Measurements from ENCODE around the gene GGTA1. TPM values are rescaled to one million over a fixed set of nuclear protein-coding genes. Genes with fewer than 3 reads are reported as not detected.

Gene GGTA1
- total and polyA plus RNA-seq, 4 experiments from 2014 or later: not detected

DNA sequence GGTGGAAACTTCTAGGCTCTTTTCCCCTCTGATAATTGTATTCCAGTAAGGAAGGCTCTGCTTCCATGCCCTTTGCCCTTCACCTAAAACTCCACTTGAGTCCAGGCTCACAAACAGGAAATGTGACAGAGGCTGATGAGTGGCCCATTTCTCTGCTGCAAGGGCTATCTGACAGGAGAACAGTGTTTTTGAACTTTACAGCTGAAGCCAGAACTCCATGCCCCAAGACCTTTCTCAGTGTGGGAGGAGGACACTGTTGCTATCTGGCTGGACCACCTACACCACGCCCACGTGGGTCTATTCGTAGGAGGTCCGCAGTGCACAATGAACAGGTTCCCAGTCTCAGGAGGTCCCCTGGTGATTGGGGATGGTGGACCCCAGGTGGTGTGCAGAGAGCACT is 13.6 kb downstream of the GGTA1 start:
- Histone ChIP-seq H3K9me3 (ENCODE audit: control insufficient read depth in 1 of 2, low read length in 2 of 2) (no peaks in the 10 kb centered on the region), H3K4me3 (ENCODE audit: low read length in 2 of 2) (no peak overlapping the region), H3K4me1 (ENCODE audit: insufficient read depth, low read length) (no peaks in the 10 kb centered on the region), H3K27me3 (ENCODE audit: insufficient read depth, low read length) (no peaks in the 10 kb centered on the region), H3K27ac (ENCODE audit: low read depth, low read length) (no peak overlapping the region), H3K36me3 (ENCODE audit: insufficient read depth, low read length) (no peaks in the 10 kb centered on the region)
- H3K36me3 Mint-ChIP-seq: no peaks in the 10 kb centered on the region
- no peaks in the 10 kb centered on the region for H3K9me3 Mint-ChIP-seq
- DNase-seq: no peak
- ChIA-PET CTCF (ENCODE audit: partially characterized antibody) (no interaction called here), POLR2A (ENCODE audit: partially characterized antibody) (no interaction called here)
- no peak overlapping the region for H3K27ac Mint-ChIP-seq
- H3K4me1 Mint-ChIP-seq: no peaks in the 10 kb centered on the region
- H3K4me3 Mint-ChIP-seq: no peak overlapping the region
- peaks cover 0 to 2% of the 10 kb centered on the region in 2 donors for H3K27me3 Mint-ChIP-seq
- intact Hi-C loops (cut with micrococcal nuclease): no loop called here

- ChIA-PET POLR2A (ENCODE audit: partially characterized antibody) (no interaction called here), CTCF (ENCODE audit: partially characterized antibody) (no interaction called here)
- no peaks in the 10 kb centered on the region for H3K36me3 ChIP-seq (ENCODE audit: insufficient read depth, low read length)
- no peaks in the 10 kb centered on the region for H3K9me3 Mint-ChIP-seq
- H3K27ac ChIP-seq (ENCODE audit: low read depth, low read length): no peak overlapping the region
- H3K36me3 Mint-ChIP-seq: no peaks in the 10 kb centered on the region
- H3K4me1 ChIP-seq (ENCODE audit: insufficient read depth, low read length): no peaks in the 10 kb centered on the region
- H3K27me3 ChIP-seq (ENCODE audit: insufficient read depth, low read length): no peaks in the 10 kb centered on the region
- no peak overlapping the region for H3K27ac Mint-ChIP-seq
- H3K4me3 Mint-ChIP-seq: no peak overlapping the region
- H3K27me3 Mint-ChIP-seq: peaks cover 0 to 2% of the 10 kb centered on the region in 2 donors
- H3K4me3 ChIP-seq (ENCODE audit: low read length in 2 of 2): no peak overlapping the region
- DNase-seq: no peak
- no peaks in the 10 kb centered on the region for H3K4me1 Mint-ChIP-seq
- no peaks in the 10 kb centered on the region for H3K9me3 ChIP-seq (ENCODE audit: control insufficient read depth in 1 of 2, low read length in 2 of 2)
- intact Hi-C loops (cut with micrococcal nuclease): no loop called here
Measured at GRCh38 chr9:121485623-121486022, 14.0 kb downstream of the GGTA1 start.

DNA sequence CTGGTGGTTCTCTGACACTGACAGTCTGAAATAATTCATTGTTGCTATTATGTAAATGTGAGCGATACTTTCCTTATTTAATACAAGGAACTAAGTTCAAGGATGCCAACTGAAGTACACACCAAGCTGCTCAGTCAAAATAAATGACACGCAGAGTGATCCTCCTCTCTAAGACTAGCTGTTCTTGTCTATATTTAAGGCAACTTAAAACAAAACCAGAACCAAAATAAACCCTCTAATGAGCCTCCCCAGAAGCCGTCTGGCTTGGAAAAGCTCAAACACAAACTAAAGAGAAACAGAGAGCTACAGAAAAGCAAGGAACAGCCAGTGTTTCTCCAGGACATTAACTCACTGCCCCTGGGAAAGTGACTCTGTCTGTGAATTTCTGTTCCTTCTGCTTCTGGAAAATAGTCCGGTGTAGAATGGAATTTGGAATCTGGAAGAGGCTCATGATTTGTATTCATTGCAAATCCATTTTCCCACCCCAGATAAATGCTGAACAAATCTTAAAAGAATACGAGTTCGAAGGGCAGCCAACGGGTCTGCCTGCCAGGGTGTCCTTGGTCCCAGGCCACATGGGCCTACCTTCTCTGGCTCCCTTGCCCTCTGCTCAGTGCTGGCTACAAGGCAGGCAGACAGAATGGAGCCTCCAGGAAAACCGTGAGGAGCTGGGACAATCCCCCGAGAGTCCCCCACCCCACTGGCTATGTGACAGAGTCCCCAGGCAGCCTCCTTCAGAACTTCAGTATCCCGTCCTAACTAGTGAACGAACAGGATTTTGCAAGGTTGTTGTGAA is 14.8 kb downstream of the GGTA1 start:
- ChIA-PET POLR2A (ENCODE audit: partially characterized antibody) (no interaction called here), CTCF (ENCODE audit: partially characterized antibody) (no interaction called here)
- Histone ChIP-seq H3K27me3 (ENCODE audit: insufficient read depth, low read length) (no peaks in the 10 kb centered on the region), H3K36me3 (ENCODE audit: insufficient read depth, low read length) (no peaks in the 10 kb centered on the region), H3K4me1 (ENCODE audit: insufficient read depth, low read length) (no peaks in the 10 kb centered on the region), H3K4me3 (ENCODE audit: low read length in 2 of 2) (no peak overlapping the region), H3K9me3 (ENCODE audit: control insufficient read depth in 1 of 2, low read length in 2 of 2) (no peaks in the 10 kb centered on the region), H3K27ac (ENCODE audit: low read depth, low read length) (no peak overlapping the region)
- H3K4me1 Mint-ChIP-seq: no peaks in the 10 kb centered on the region
- intact Hi-C loops (cut with micrococcal nuclease): no loop called here
- no peaks in the 10 kb centered on the region for H3K36me3 Mint-ChIP-seq
- H3K4me3 Mint-ChIP-seq: no peak overlapping the region
- no peaks in the 10 kb centered on the region for H3K9me3 Mint-ChIP-seq
- peaks cover 0 to 2% of the 10 kb centered on the region in 2 donors for H3K27me3 Mint-ChIP-seq
- DNase-seq: no peak
- H3K27ac Mint-ChIP-seq: no peak overlapping the region

GRCh38 chr9:121483473-121484031 is 16.1 kb downstream of the GGTA1 start:
- no peaks in the 10 kb centered on the region for H3K9me3 Mint-ChIP-seq
- H3K36me3 ChIP-seq (ENCODE audit: insufficient read depth, low read length): no peaks in the 10 kb centered on the region
- H3K4me3 Mint-ChIP-seq: no peak overlapping the region
- H3K4me3 ChIP-seq (ENCODE audit: low read length in 2 of 2): no peak overlapping the region
- H3K4me1 Mint-ChIP-seq: no peaks in the 10 kb centered on the region
- H3K27me3 Mint-ChIP-seq: peaks cover 0 to 2% of the 10 kb centered on the region in 2 donors
- H3K27ac ChIP-seq (ENCODE audit: low read depth, low read length): no peak overlapping the region
- H3K27me3 ChIP-seq (ENCODE audit: insufficient read depth, low read length): no peaks in the 10 kb centered on the region
- no peaks in the 10 kb centered on the region for H3K36me3 Mint-ChIP-seq
- no peaks in the 10 kb centered on the region for H3K9me3 ChIP-seq (ENCODE audit: control insufficient read depth in 1 of 2, low read length in 2 of 2)
- intact Hi-C loops (cut with micrococcal nuclease): no loop called here
- H3K27ac Mint-ChIP-seq: no peak overlapping the region
- H3K4me1 ChIP-seq (ENCODE audit: insufficient read depth, low read length): no peaks in the 10 kb centered on the region
- POLR2A ChIA-PET (ENCODE audit: partially characterized antibody): no interaction called here
- CTCF ChIA-PET (ENCODE audit: partially characterized antibody): no interaction called here
- DNase-seq: no peak

DNA sequence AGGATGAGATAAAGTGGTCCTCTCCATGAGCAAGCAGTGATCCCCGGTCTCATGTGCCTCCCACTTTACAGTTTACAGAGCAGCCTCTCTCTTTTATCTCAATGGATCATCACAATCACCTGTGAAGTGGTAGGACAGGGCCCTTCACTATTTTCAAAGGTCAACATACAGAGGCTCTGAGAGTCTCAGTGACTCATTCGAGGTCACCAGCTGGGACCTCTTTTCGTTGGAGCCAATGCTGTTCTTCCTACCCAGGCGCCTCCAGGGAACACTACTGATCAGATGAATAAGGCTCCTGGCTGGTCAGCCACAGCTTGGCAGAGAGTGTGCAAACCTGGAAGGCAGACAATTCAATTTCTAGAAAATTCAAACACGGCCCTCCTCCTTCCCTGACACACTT is 16.6 kb downstream of the GGTA1 start:
- Histone ChIP-seq H3K4me3 (ENCODE audit: low read length in 2 of 2) (no peak overlapping the region), H3K4me1 (ENCODE audit: insufficient read depth, low read length) (no peaks in the 10 kb centered on the region), H3K36me3 (ENCODE audit: insufficient read depth, low read length) (no peaks in the 10 kb centered on the region), H3K27me3 (ENCODE audit: insufficient read depth, low read length) (no peaks in the 10 kb centered on the region), H3K27ac (ENCODE audit: low read depth, low read length) (no peak overlapping the region), H3K9me3 (ENCODE audit: control insufficient read depth in 1 of 2, low read length in 2 of 2) (no peaks in the 10 kb centered on the region)
- Mint-ChIP-seq H3K4me3 (no peak overlapping the region), H3K36me3 (no peaks in the 10 kb centered on the region), H3K4me1 (no peaks in the 10 kb centered on the region), H3K9me3 (no peaks in the 10 kb centered on the region), H3K27me3 (peaks cover 0 to 7% of the 10 kb centered on the region in 2 donors), H3K27ac (no peak overlapping the region)
- ChIA-PET CTCF (ENCODE audit: partially characterized antibody) (no interaction called here), POLR2A (ENCODE audit: partially characterized antibody) (no interaction called here)
- no peak for DNase-seq
- intact Hi-C loops (cut with micrococcal nuclease): no loop called here

DNA sequence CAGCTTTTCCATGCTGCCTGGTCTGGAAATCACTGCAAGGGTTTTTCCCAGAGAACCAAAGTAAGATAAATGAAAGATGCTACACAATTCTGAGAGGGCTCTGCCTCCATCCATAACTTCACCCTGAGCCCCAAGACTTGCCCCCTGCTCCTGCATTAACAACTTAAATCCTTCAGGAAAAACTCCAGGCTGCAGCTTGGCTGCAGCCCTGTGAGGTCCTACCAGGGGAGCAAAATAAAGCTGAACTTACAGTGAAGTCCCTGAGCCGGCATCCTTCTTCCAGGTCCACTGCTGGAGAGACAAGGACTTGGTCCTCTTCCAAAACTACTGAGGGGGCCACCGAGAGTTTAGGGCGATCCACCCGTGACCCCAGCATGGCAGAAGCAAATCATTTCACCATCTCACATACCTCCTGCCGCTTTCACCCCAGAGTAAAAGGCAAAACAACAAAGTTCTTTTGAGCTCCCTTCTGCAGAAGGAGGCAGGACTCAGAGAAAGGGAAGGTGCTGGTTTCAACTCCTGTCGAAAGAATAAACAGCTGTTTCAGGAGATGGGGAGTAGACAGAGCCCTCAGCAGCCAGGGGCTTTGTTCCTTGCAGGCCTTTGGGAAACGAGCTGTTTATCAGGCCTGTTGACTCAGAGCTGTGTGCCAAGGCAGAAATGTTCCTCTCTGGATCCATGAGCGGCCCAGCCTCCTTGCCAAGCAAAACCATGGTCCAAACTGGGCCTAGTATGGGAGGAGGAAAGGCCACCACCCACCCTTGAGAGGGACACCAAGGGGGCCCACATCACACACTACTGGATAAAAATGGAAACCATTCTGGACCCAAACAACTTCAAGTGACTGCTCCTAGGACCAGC is 20.6 kb downstream of the GGTA1 start:
- H3K36me3 Mint-ChIP-seq: no peaks in the 10 kb centered on the region
- H3K4me1 Mint-ChIP-seq: no peaks in the 10 kb centered on the region
- Histone ChIP-seq H3K9me3 (ENCODE audit: control insufficient read depth in 1 of 2, low read length in 2 of 2) (no peaks in the 10 kb centered on the region), H3K4me3 (ENCODE audit: low read length in 2 of 2) (no peak overlapping the region), H3K36me3 (ENCODE audit: insufficient read depth, low read length) (no peaks in the 10 kb centered on the region), H3K4me1 (ENCODE audit: insufficient read depth, low read length) (no peaks in the 10 kb centered on the region), H3K27me3 (ENCODE audit: insufficient read depth, low read length) (no peaks in the 10 kb centered on the region), H3K27ac (ENCODE audit: low read depth, low read length) (no peak overlapping the region)
- H3K27me3 Mint-ChIP-seq: peaks cover 6 to 14% of the 10 kb centered on the region in 2 donors
- ChIA-PET POLR2A (ENCODE audit: partially characterized antibody) (no interaction called here), CTCF (ENCODE audit: partially characterized antibody) (no interaction called here)
- no peaks in the 10 kb centered on the region for H3K9me3 Mint-ChIP-seq
- no peak overlapping the region for H3K27ac Mint-ChIP-seq
- H3K4me3 Mint-ChIP-seq: no peak overlapping the region
- DNase-seq: no peak
- intact Hi-C loops (cut with micrococcal nuclease): no loop called here

DNA sequence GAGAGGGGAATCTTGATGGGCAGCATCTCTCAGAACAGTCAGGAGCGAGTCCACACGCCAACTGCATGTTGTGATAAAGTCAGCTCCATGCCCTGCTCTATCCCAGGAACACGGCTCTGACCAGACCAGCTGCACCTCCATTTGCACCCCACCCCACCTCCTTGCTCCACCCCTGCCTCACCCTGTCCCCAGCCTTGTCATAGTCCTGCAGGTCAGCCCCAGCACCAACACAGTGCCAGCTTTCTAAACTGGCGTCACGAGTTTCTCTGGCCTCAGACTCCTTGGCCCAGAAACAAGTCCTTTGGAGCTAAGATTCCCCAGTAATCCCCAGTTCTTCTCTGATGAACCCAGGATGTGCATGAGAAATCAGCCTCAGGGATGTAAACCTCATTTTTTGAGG is 23.5 kb downstream of the GGTA1 start:
- no peak for DNase-seq
- Mint-ChIP-seq H3K27ac (no peak overlapping the region), H3K36me3 (no peaks in the 10 kb centered on the region), H3K4me3 (no peak overlapping the region), H3K9me3 (no peaks in the 10 kb centered on the region), H3K4me1 (no peaks in the 10 kb centered on the region), H3K27me3 (peaks cover 13 to 25% of the 10 kb centered on the region in 2 donors)
- Histone ChIP-seq H3K27ac (ENCODE audit: low read depth, low read length) (no peak overlapping the region), H3K36me3 (ENCODE audit: insufficient read depth, low read length) (no peaks in the 10 kb centered on the region), H3K9me3 (ENCODE audit: control insufficient read depth in 1 of 2, low read length in 2 of 2) (no peaks in the 10 kb centered on the region), H3K4me1 (ENCODE audit: insufficient read depth, low read length) (no peaks in the 10 kb centered on the region), H3K27me3 (ENCODE audit: insufficient read depth, low read length) (no peaks in the 10 kb centered on the region), H3K4me3 (ENCODE audit: low read length in 2 of 2) (no peak overlapping the region)
- POLR2A ChIA-PET (ENCODE audit: partially characterized antibody): no interaction called here
- intact Hi-C loops (cut with micrococcal nuclease): no loop called here
- CTCF ChIA-PET (ENCODE audit: partially characterized antibody): no interaction called here

Data from CD4-positive, alpha-beta memory T cell (primary cell).